NOMO-1 treated with DMSO at 0.1 percent for 48 hours (cell line): Measurements from ENCODE around the gene AAMP.

Experiments used
- DNase-seq: peaks from one replicate; lab custom pipeline; 2025; ENCODE audit not compliant: unreplicated experiment; lab: John Stamatoyannopoulos, UW

Gene AAMP

GRCh38 chr2:218224186-218224585 is 45.8 kb downstream of the AAMP start:
- DNase-seq = no peak

- no peak for DNase-seq
Measured at GRCh38 chr2:218223046-218223445, 46.9 kb downstream of the AAMP start.

- no peak for DNase-seq
Measured at GRCh38 chr2:218221000-218221399, 48.9 kb downstream of the AAMP start.

- DNase-seq = no peak
Measured at GRCh38 chr2:218219934-218220333, 50.0 kb downstream of the AAMP start.

GRCh38 chr2:218218268-218219185 is 51.4 kb downstream of the AAMP start:
- DNase-seq = peak; percentile 86

- peak; percentile 59 for DNase-seq
Measured at GRCh38 chr2:218217360-218218267, 52.3 kb downstream of the AAMP start.

GRCh38 chr2:218216674-218217359 is 53.1 kb downstream of the AAMP start, which contains the start of gene ARPC2:
Gene ARPC2, plus strand, starts transcription at chr2:218217189. Its CDS starts 282 bp downstream, at chr2:218217471.
- peak; percentile 84 for DNase-seq

- DNase-seq = no peak
Measured at GRCh38 chr2:218216336-218216673, 53.6 kb downstream of the AAMP start.
